Erythroblast (primary cell): ENCODE measurements around the gene SLC23A2.

Source experiments
- GATA1 ChIP-seq: IDR thresholded peaks from 2 replicates; pipeline ENCODE4 v1.6.1; 2011; ENCODE audit warnings: low read depth, mild to moderate bottlenecking, control low read depth, low read length, moderate library complexity
- POLR2A ChIP-seq: IDR thresholded peaks from 2 replicates; pipeline ENCODE4 v1.6.1; 2011; ENCODE audit warnings: mild to moderate bottlenecking, low read length

- TF ChIP-seq POLR2A (no peak), GATA1 (no peak)
Observed at GRCh38 chr20:4873396-4873795, 127.9 kb downstream of the SLC23A2 start.
